ENCODE results near the gene LRRC40. TPM values are rescaled to one million over a fixed set of nuclear protein-coding genes. Genes with fewer than 3 reads are reported as not detected.

Gene LRRC40
- total RNA-seq, 2 experiments from 2014 or later: 12.4 to 13.3 TPM

DNA sequence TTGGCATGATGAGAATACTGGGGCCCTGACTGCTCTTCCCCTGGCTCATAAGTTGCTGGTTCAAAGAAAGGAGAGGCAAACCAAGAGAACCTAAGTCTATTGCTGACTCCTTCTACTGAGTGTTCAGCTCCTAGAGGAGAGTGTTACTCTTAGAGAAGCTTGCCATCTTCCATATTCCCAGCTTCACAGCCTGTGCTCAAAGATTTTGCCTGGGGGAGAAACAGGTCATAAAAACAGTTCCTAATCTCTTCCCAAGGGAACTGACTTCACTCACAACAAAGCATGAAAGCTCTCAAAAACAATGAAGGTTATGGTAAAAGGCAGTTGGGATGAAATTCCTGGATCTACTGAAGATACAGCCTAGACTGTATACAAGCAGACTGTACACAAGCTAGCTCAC, 37.1 kb downstream of the LRRC40 start:
- ChIA-PET CTCF (no interaction called here), POLR2A (no interaction called here)
- Mint-ChIP-seq H3K36me3 (ENCODE audit: low read depth) (peaks cover 70% of the 10 kb centered on the region), H3K4me3 (no peak overlapping the region), H3K4me1 (ENCODE audit: low read depth) (no peaks in the 10 kb centered on the region), H3K27me3 (no peaks in the 10 kb centered on the region), H3K27ac (no peak overlapping the region), H3K9me3 (no peaks in the 10 kb centered on the region)
- no peaks in the 10 kb centered on the region for H3K36me3 ChIP-seq (ENCODE audit: insufficient read depth, low read length)
- H3K4me1 ChIP-seq (ENCODE audit: insufficient read depth, low read length): no peaks in the 10 kb centered on the region
- no peak overlapping the region for H3K27ac ChIP-seq (ENCODE audit: low read depth in 1 of 2, low read length in 2 of 2)
- H3K9me3 ChIP-seq (ENCODE audit: control insufficient read depth in 1 of 2, insufficient read depth in 1 of 2, low read length in 2 of 2): no peaks in the 10 kb centered on the region
- intact Hi-C loops (cut with DNase I, micrococcal nuclease): no loop called here
- DNase-seq (no peak), ATAC-seq (ENCODE audit: poor library complexity) (no peak)
- TF ChIP-seq CTCF (IDR thresholded peaks at IDR 0.05): no peak
- H3K27me3 ChIP-seq (ENCODE audit: control insufficient read depth in 1 of 2, insufficient read depth in 2 of 2, low read length in 2 of 2): no peaks in the 10 kb centered on the region
- H3K4me3 ChIP-seq (ENCODE audit: low read length): no peak overlapping the region

GRCh38 chr1:70164350-70164749, 41.0 kb downstream of the LRRC40 start:
- no peaks in the 10 kb centered on the region for H3K27me3 ChIP-seq (ENCODE audit: control insufficient read depth in 1 of 2, insufficient read depth in 2 of 2, low read length in 2 of 2)
- Mint-ChIP-seq H3K4me3 (no peak overlapping the region), H3K36me3 (ENCODE audit: low read depth) (peaks cover 76% of the 10 kb centered on the region), H3K27me3 (no peaks in the 10 kb centered on the region), H3K4me1 (ENCODE audit: low read depth) (no peaks in the 10 kb centered on the region), H3K9me3 (no peaks in the 10 kb centered on the region), H3K27ac (no peak overlapping the region)
- CTCF ChIA-PET: no interaction called here
- ATAC-seq (ENCODE audit: poor library complexity) (no peak), DNase-seq (no peak)
- H3K36me3 ChIP-seq (ENCODE audit: insufficient read depth, low read length): peaks cover 10% of the 10 kb centered on the region
- intact Hi-C loops (cut with DNase I, micrococcal nuclease): no loop called here
- H3K9me3 ChIP-seq (ENCODE audit: control insufficient read depth in 1 of 2, insufficient read depth in 1 of 2, low read length in 2 of 2): no peaks in the 10 kb centered on the region
- no peak overlapping the region for H3K4me3 ChIP-seq (ENCODE audit: low read length)
- TF ChIP-seq CTCF (IDR thresholded peaks at IDR 0.05): no peak
- no peak overlapping the region for H3K27ac ChIP-seq (ENCODE audit: low read depth in 1 of 2, low read length in 2 of 2)
- POLR2A ChIA-PET: no interaction called here
- no peaks in the 10 kb centered on the region for H3K4me1 ChIP-seq (ENCODE audit: insufficient read depth, low read length)

DNA sequence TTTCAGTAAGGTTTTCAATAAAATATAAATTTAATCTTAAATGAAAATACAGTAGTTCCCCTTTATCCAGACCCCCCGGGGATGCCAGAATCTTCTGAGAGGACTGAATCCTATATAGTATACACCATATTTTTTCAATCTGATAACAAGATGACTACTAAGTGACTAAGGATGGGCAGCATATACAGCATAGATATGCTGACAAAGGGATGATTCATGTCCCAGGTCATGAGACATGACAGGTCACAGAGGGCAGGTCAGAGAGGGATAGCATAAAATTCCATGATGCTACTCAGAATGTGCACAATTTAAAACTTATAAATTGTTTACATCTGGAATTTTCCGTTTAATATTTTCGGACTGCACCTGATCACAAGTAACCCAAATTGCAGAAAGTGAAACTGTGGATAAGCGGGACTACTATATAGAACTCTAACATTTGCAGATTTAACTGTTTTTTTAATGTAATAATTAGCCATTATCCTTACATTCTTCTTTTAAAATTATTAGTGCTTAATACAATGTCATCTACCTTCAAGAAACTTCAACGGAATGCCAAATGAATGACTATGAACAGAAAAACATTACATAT, 48.8 kb downstream of the LRRC40 start:
- no peak for TF ChIP-seq CTCF (IDR thresholded peaks at IDR 0.05)
- Histone ChIP-seq H3K27me3 (ENCODE audit: control insufficient read depth in 1 of 2, insufficient read depth in 2 of 2, low read length in 2 of 2) (no peaks in the 10 kb centered on the region), H3K4me1 (ENCODE audit: insufficient read depth, low read length) (no peaks in the 10 kb centered on the region), H3K36me3 (ENCODE audit: insufficient read depth, low read length) (peaks cover 2% of the 10 kb centered on the region), H3K9me3 (ENCODE audit: control insufficient read depth in 1 of 2, insufficient read depth in 1 of 2, low read length in 2 of 2) (no peaks in the 10 kb centered on the region), H3K4me3 (ENCODE audit: low read length) (no peak overlapping the region), H3K27ac (ENCODE audit: low read depth in 1 of 2, low read length in 2 of 2) (no peak overlapping the region)
- Mint-ChIP-seq H3K4me1 (ENCODE audit: low read depth) (no peaks in the 10 kb centered on the region), H3K36me3 (ENCODE audit: low read depth) (peaks cover 51% of the 10 kb centered on the region), H3K9me3 (no peaks in the 10 kb centered on the region), H3K27ac (no peak overlapping the region), H3K27me3 (no peaks in the 10 kb centered on the region), H3K4me3 (no peak overlapping the region)
- CTCF ChIA-PET: no interaction called here
- POLR2A ChIA-PET: no interaction called here
- ATAC-seq (ENCODE audit: poor library complexity) (no peak), DNase-seq (no peak)
- intact Hi-C loops (cut with DNase I, micrococcal nuclease): no loop called here
